ENCODE measurements around the gene ABL1.
A peak's percentile ranks its signal among the peaks of the same experiment; 100 is the strongest.
"Not testable (repeated sequence)": the region's sequence is repeated elsewhere in the genome, so short reads cannot be mapped to it uniquely, and the experiment has no call there.

Gene ABL1

DNA sequence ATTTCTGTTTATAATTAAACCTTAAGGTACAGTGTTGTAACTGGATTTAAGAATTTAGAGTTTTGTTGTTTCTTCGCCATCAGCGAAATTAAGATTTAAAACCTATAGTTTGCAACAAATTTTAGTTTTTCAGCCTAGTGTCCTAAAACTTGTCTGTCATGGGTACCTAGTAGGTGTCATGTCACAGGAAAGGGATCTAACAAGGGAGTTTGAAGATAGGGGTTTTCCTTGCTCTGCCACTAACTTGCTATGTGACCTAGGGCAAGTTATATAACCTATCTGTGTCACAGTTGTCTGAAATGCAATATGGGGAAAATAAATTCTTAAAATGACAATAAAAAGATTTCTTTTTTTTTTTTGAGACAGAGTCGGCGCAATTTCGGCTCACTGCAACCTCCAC lies 9.2 kb upstream of the ABL1 start:
- no peak for DNase-seq

GRCh38 chr9:130829762-130830161 lies 5.3 kb upstream of the ABL1 start:
- no peak for DNase-seq

DNA sequence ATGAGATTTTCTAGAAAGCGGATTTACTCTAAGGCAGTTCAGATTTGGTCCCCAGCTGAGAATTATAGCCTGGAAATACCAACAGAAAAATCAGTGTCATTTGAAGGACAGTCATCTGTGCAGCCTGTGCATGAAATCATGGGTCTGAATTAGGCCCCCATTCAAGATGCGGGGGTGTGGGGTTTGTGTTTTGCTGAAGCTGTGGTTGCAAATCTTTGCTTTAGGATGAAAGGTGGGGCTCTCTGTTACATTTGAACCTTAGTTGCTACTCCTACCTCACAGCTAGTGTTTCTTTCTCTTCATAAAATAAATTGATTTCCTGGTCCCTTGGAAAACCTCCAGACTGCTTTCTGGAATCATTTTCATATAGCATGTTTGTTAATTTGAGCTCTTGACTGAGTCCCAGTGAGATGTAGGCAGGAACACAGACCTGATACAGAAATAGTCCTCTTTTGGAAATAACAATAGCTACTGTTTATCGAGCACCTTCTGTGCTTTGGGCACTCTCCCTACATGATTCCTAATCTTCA lies 4.8 kb upstream of the ABL1 start:
- DNase-seq: no peak

DNA sequence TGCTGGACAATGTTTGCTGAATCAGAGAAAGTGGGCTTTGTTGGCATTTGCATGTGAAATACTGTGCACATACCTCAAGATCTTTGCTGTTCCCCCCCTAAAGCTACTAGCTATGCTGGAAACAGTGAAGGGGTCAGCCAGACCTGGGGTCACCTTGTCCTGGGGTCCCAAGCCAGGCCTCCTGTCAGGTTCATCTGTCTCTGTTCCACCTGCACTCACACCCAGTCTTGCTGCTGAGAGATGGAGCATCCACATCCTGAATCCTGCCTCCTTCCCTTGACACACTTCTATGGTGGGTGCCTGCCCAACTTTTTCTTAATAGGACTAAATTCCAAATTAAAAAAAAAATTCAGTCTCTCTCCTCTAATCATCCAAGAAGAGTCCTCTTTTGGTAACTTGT lies 4.0 kb upstream of the ABL1 start:
- no peak for DNase-seq

DNA sequence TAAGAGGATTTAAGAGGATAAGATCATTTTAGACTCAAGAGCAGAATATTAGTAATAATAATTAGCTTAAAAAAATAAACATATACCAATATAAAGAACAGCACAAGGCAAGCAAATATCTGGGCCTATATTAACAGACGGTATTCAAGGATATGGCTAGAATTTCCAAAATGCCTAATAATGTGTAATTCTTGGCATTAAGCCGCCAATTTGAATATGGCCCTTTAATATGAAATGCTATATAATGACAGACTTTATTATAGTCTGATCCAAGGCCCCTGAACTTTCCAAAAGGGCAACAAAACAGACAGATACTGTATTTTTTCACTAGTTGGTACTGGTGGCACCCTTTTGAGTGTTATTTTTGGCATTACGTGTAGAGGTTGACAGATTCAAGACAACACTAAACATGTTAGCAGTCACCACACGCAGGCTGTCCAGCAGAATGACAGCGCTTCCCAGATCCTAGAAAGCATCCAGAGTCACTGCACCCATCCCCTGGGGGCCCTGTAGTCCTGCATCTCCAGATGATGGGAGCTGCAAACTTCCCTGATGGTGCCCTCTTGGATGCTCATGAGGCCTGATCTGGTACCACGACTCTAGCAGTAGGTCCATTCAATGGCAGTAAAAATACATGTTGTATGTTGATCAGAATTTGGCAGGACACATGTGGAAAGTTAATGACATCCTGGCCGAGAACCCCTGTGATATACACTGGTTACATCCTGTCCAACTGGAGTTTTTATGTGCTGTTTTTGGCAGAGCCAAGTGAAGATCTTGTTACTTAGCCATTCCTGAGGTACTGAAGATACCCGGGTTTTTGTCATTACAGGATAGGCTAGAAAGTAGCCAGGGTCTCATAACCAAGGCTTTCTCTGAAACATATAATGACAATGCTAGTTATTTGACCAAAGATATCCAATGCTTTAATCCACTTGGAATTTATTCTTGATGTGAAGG lies 1.7 kb upstream of the ABL1 start:
- DNase-seq: no peak

- DNase-seq: peak; percentile 78
Measured at GRCh38 chr9:130835441-130836298, 616 bp downstream of the ABL1 start.

- DNase-seq: no peak
Measured at GRCh38 chr9:130837002-130837511, 2.0 kb downstream of the ABL1 start.

- DNase-seq: no peak
Measured at GRCh38 chr9:130837643-130838042, 2.6 kb downstream of the ABL1 start.

GRCh38 chr9:130839132-130840111 lies 4.4 kb downstream of the ABL1 start:
- no peak for DNase-seq

- DNase-seq: no peak
Measured at GRCh38 chr9:130842545-130842944, 7.5 kb downstream of the ABL1 start.

GRCh38 chr9:130843049-130843908 lies 8.2 kb downstream of the ABL1 start:
- DNase-seq: peak; percentile 41

DNA sequence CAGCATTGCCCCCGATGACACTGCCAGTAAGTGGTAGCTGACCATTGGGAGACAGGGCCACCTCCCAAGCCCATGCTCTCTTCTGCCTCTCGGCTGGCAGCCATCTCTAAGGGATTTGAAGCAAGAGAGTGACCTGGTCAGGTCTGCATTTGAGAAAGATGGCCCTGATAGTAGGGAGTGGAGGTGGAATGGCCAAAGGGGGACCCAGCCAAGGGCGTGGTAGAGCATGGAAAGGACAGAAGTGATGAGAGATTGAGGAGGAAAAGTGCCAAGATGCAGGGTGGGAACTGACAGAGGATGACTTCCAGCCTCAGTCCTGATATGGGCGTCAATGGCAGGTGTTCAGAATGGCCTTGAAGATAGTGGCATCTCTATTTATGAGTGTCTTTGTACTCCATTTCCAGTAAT lies 9.0 kb downstream of the ABL1 start:
- peak; percentile 52 for DNase-seq

DNA sequence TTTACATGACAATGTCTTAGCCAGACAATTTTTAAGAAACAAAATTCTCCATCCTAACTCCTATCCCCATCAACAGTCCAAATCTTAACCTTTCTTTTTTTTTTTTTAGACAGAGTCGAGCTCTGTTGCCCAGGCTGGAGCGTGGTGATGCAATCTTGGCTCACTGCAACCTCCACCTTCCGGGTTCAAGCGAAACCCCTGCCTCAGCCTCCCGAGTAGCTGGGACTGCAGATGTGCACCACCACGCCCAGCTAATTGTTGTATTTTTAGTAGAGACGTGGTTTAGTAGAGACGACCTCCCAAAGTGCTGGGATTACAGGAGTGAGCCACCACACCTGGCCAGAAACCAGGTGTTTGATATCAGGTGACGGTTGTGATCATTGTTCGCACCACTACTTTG lies 10.2 kb downstream of the ABL1 start:
- no peak for DNase-seq

DNA sequence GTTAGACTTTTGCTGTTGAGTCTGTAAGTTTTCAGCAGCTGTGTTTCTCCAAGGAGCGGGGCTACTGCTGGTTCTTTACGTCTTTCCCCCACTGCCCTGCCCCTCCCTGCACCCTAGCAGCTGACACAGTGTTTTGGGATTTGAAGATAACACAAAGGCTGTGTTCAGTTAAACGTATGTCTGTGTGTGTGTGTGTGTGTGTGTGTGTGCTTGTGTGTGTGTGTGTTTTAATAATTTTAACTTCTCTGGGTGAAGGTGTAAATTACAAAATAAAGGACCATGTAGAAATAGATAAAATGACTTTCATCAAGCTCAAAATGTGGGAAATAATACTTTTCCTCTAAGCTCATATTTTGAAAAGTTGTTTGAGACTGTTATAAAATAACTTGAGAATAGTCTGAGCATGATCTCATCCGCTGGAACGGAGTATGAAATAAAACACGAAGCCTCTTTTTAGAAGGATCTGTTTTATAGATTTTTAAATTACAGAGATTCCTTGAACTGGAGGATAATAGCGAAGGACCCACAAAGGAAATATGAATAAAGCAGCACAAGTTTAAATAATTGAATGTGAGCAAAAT lies 10.9 kb downstream of the ABL1 start:
- peak; percentile 88 for DNase-seq

DNA sequence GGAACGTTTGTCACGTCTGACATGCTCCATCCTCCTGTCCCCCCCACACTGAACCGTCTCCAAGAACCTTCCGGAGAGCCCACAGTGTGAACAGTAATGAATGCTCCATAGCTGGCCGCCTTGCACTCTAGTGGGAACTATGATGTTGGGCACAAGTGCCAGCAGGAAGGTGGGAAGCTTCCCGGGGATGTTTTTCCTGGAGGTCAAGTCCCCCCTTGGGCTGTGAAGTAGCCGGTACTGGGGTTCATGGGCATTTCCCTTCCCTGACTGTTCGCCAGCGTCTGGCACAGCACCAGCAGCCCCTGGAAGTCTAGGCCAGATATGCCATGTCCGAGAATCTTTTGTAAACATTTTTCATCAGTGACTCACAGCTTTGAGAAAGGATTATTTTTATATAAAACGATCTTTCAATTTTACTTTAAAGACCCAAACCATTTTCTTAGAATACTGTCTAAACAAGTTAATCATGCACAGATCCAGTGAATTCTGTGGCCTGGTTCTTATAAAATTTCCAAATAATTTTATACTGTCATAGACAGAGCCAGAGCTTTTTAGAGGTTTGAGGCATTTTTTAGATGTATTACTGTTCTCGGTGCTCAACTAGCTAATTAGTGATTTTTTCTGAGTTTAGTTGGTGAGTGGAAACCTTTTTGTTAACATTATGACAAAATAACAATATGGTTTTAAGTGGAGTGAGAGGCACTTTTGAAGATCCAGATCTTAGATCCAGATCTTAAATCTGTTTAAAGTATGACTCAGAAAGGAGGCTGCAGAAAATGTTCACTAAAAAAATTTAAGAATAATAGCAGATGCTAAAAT lies 11.6 kb downstream of the ABL1 start:
- no peak for DNase-seq

GRCh38 chr9:130847306-130848217 lies 12.5 kb downstream of the ABL1 start:
- DNase-seq: no peak

GRCh38 chr9:130848514-130848913 lies 13.5 kb downstream of the ABL1 start:
- not testable (repeated sequence) for DNase-seq

DNA sequence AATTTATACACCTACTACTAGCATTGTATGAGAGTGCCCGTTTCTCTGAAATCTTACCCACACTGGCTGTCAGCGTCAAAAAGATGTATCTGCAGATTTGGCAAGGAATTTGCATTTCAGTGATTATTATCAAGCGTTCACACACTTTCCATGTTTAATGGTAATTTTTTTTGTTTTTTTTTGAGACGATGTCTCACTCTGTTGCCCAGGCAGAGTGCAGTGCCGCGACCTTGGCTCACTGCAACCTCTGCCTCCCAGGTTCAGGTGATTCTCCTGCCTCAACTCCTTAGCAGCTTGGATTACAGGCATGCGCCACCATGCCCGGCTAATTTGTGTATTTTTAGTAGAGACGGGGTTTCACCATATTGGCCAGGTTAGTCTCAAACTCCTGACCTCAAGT lies 14.3 kb downstream of the ABL1 start:
- DNase-seq: no peak

GRCh38 chr9:130852801-130853200 lies 17.7 kb downstream of the ABL1 start:
- no peak for DNase-seq
